ENCODE data around the gene USH1G. TPM values are rescaled to one million over a fixed set of nuclear protein-coding genes. Genes with fewer than 3 reads are reported as not detected.

Gene USH1G
- polyA plus RNA-seq, 1 donor from 2014 or later: not detected

DNA sequence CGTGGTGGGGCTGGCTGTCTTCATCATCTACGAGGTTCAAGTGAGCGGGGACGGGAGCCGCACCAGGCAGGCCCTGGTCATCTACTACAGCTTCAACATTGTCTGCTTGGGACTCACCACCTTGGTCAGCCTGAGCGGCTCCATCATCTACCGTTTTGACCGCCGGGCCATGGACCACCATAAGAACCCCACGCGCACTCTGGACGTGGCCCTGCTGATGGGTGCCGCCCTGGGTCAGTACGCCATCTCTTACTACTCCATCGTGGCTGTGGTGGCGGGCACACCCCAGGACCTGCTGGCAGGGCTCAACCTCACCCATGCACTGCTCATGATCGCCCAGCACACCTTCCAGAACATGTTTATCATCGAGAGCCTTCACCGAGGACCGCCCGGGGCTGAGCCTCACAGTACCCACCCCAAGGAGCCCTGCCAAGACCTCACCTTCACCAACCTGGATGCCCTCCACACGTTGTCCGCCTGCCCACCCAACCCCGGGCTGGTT lies 7.5 kb upstream of the USH1G start:
- H4K20me1 ChIP-seq (ENCODE audit: insufficient read depth): no peaks in the 10 kb centered on the region
- H3K9me2 ChIP-seq (ENCODE audit: insufficient read depth, low read length): no peaks in the 10 kb centered on the region
- H3K9me3 ChIP-seq (ENCODE audit: low read length): no peaks in the 10 kb centered on the region
- H2AFZ ChIP-seq (ENCODE audit: low read depth, low read length): no peak overlapping the region
- no peak overlapping the region for H3K9ac ChIP-seq (ENCODE audit: low read length)
- no peaks in the 10 kb centered on the region for H3F3A ChIP-seq (ENCODE audit: insufficient read depth, low read length, poor library complexity, severe bottlenecking)
- TF ChIP-seq EP300 (conservative IDR thresholded peaks at IDR 0.05; ENCODE audit: poor library complexity, severe bottlenecking) (no peak), RAD21 (conservative IDR thresholded peaks at IDR 0.05) (no peak), POLR2AphosphoS5 (IDR thresholded peaks at IDR 0.05) (no peak), EZH2 (IDR thresholded peaks at IDR 0.05; ENCODE audit: borderline replicate concordance, insufficient read depth, low read length, poor library complexity, severe bottlenecking) (no peak)
- TF ChIP-seq, protein P1, sequence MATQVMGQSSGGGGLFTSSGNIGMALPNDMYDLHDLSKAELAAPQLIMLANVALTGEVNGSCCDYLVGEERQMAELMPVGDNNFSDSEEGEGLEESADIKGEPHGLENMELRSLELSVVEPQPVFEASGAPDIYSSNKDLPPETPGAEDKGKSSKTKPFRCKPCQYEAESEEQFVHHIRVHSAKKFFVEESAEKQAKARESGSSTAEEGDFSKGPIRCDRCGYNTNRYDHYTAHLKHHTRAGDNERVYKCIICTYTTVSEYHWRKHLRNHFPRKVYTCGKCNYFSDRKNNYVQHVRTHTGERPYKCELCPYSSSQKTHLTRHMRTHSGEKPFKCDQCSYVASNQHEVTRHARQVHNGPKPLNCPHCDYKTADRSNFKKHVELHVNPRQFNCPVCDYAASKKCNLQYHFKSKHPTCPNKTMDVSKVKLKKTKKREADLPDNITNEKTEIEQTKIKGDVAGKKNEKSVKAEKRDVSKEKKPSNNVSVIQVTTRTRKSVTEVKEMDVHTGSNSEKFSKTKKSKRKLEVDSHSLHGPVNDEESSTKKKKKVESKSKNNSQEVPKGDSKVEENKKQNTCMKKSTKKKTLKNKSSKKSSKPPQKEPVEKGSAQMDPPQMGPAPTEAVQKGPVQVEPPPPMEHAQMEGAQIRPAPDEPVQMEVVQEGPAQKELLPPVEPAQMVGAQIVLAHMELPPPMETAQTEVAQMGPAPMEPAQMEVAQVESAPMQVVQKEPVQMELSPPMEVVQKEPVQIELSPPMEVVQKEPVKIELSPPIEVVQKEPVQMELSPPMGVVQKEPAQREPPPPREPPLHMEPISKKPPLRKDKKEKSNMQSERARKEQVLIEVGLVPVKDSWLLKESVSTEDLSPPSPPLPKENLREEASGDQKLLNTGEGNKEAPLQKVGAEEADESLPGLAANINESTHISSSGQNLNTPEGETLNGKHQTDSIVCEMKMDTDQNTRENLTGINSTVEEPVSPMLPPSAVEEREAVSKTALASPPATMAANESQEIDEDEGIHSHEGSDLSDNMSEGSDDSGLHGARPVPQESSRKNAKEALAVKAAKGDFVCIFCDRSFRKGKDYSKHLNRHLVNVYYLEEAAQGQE (IDR thresholded peaks at IDR 0.05; ENCODE audit: borderline replicate concordance): no peak
- peaks cover 67% of the 10 kb centered on the region for H3K27me3 ChIP-seq (ENCODE audit: insufficient read depth, low read depth, low read length)
- no peak overlapping the region for H3K4me2 ChIP-seq (ENCODE audit: low read length)
- no peak overlapping the region for H3K27ac ChIP-seq (ENCODE audit: low read length)
- H3K79me2 ChIP-seq (replicated peaks; ENCODE audit: insufficient read depth, low read length): no peaks in the 10 kb centered on the region
- no peak overlapping the region for H3K4me3 ChIP-seq (ENCODE audit: low read length)
- no peaks in the 10 kb centered on the region for H3K36me3 ChIP-seq (ENCODE audit: insufficient read depth, low read length)

GRCh38 chr17:74928786-74929185 lies 5.7 kb upstream of the USH1G start:
- H3K4me3 ChIP-seq (ENCODE audit: low read length): no peak overlapping the region
- no peaks in the 10 kb centered on the region for H3F3A ChIP-seq (ENCODE audit: insufficient read depth, low read length, poor library complexity, severe bottlenecking)
- no peak overlapping the region for H3K27ac ChIP-seq (ENCODE audit: low read length)
- no peaks in the 10 kb centered on the region for H3K36me3 ChIP-seq (ENCODE audit: insufficient read depth, low read length)
- H3K9ac ChIP-seq (ENCODE audit: low read length): no peak overlapping the region
- no peaks in the 10 kb centered on the region for H3K9me2 ChIP-seq (ENCODE audit: insufficient read depth, low read length)
- no peak overlapping the region for H2AFZ ChIP-seq (ENCODE audit: low read depth, low read length)
- H3K4me2 ChIP-seq (ENCODE audit: low read length): no peak overlapping the region
- H4K20me1 ChIP-seq (ENCODE audit: insufficient read depth): no peaks in the 10 kb centered on the region
- H3K27me3 ChIP-seq (ENCODE audit: insufficient read depth, low read depth, low read length): peaks cover 67% of the 10 kb centered on the region
- TF ChIP-seq EP300 (conservative IDR thresholded peaks at IDR 0.05; ENCODE audit: poor library complexity, severe bottlenecking) (no peak), CTCF (IDR thresholded peaks at IDR 0.05; ENCODE audit: poor library complexity, severe bottlenecking) (no peak), RAD21 (conservative IDR thresholded peaks at IDR 0.05) (no peak), POLR2AphosphoS5 (IDR thresholded peaks at IDR 0.05) (no peak), SMC3 (conservative IDR thresholded peaks at IDR 0.05; ENCODE audit: poor library complexity) (no peak), MXI1 (conservative IDR thresholded peaks at IDR 0.05; ENCODE audit: poor library complexity, severe bottlenecking) (no peak), EZH2 (IDR thresholded peaks at IDR 0.05; ENCODE audit: borderline replicate concordance, insufficient read depth, low read length, poor library complexity, severe bottlenecking) (no peak), TAF1 (IDR thresholded peaks at IDR 0.05; ENCODE audit: low read depth) (no peak)
- TF ChIP-seq, protein P1 (IDR thresholded peaks at IDR 0.05; ENCODE audit: borderline replicate concordance): no peak
- no peaks in the 10 kb centered on the region for H3K9me3 ChIP-seq (ENCODE audit: low read length)
- H3K79me2 ChIP-seq (replicated peaks; ENCODE audit: insufficient read depth, low read length): no peaks in the 10 kb centered on the region

Data from neural cell (in vitro differentiated cells).